Right lobe of liver (tissue), 4 donors: ENCODE data around the gene KRTAP10-11.

Experiments used
- POLR2A ChIP-seq: fragments of 450-650 bp; IDR thresholded peaks from one replicate; pipeline ENCODE4 v1.6.1; 2017; ENCODE audit warnings: antibody characterized with exemption, mild to moderate bottlenecking
- TF ChIP-seq, protein P1 (sequence below), 4 donors: fragments of 200-600 bp in 3 of 4; fragments of 450-650 bp in 1 of 4; IDR thresholded peaks; one replicate each; pipeline versions ENCODE4 v1.5.1 to v1.8.0; 2016 to 2022; ENCODE audit warnings: antibody characterized with exemption in 4 of 4, mild to moderate bottlenecking in 2 of 4
- donor health status: DM: no; HTN: no; CAD: no.
- donor health status: DM: no; HTN: no; CAD: no.
- donor health status: DM: no; HTN: yes; CAD: no.

DNA sequence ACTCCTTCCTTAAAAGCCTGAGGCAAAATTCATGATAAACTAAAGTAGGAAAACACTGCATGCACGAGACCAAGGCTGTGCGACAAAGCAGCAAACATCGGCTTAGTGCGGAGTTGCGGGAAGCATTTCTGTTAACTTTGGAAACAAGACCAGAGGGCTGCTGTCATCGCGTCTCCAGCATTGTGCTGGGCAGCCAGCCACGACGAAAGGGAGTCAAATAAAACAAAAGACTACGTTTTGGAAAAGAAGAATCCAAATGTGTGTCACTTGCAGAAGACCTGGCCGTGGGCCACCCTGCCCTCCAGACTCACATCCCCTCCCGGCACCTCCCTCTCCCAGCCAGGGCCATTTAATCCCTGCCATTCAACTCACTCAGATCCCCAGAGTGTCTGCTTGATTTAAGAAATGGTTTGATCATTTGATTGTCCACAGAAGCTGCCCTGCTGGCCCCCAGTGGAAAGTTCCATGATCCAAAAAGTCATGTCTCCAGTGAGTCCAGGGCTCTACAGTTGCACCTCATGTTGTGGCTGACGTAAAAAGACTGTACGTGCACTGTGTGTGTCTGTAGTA lies 2.4 kb upstream of the KRTAP10-11 start:
- TF ChIP-seq, protein P1, sequence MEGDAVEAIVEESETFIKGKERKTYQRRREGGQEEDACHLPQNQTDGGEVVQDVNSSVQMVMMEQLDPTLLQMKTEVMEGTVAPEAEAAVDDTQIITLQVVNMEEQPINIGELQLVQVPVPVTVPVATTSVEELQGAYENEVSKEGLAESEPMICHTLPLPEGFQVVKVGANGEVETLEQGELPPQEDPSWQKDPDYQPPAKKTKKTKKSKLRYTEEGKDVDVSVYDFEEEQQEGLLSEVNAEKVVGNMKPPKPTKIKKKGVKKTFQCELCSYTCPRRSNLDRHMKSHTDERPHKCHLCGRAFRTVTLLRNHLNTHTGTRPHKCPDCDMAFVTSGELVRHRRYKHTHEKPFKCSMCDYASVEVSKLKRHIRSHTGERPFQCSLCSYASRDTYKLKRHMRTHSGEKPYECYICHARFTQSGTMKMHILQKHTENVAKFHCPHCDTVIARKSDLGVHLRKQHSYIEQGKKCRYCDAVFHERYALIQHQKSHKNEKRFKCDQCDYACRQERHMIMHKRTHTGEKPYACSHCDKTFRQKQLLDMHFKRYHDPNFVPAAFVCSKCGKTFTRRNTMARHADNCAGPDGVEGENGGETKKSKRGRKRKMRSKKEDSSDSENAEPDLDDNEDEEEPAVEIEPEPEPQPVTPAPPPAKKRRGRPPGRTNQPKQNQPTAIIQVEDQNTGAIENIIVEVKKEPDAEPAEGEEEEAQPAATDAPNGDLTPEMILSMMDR (IDR thresholded peaks at IDR 0.05): no peak
- no peak for TF ChIP-seq POLR2A
